Mesendoderm (in vitro differentiated cells): ENCODE data around the gene DNAJC15.

Experiments used
- DNase-seq: peaks from one replicate; pipeline ENCODE4 v3.0.0; 2013
- H2AK5ac ChIP-seq: 2 replicates; pipeline ENCODE4 v1.6.1; 2013; ENCODE audit warnings: low read length, inconsistent platforms
- H2BK120ac ChIP-seq: 2 replicates; pipeline ENCODE4 v1.6.1; 2013; ENCODE audit warnings: low read depth, mild to moderate bottlenecking, low read length, moderate library complexity, mixed read lengths
- H2BK15ac ChIP-seq: replicated peaks from 2 replicates; pipeline ENCODE4 v1.6.1; 2013; ENCODE audit warnings: low read depth, mild to moderate bottlenecking, moderate library complexity
- H2BK5ac ChIP-seq: 2 replicates; pipeline ENCODE4 v1.6.1; 2013; ENCODE audit warnings: low read length, inconsistent platforms
- H3K18ac ChIP-seq: 2 replicates; pipeline ENCODE4 v1.6.1; 2013; ENCODE audit warnings: mild to moderate bottlenecking, low read length, mixed read lengths
- H3K23ac ChIP-seq: one replicate; pipeline ENCODE4 v1.6.1; 2013; ENCODE audit warnings: low read length
- H3K27ac ChIP-seq: 2 replicates; pipeline ENCODE4 v1.5.1; 2013; ENCODE audit warnings: low read depth, mild to moderate bottlenecking, inconsistent platforms, low read length, moderate library complexity
- H3K27me3 ChIP-seq: 2 replicates; pipeline ENCODE4 v1.6.1; 2013; ENCODE audit warnings: low read length, control low read depth, mild to moderate bottlenecking, inconsistent platforms; ENCODE audit not compliant: insufficient read depth, poor library complexity
- H3K36me3 ChIP-seq: 2 replicates; pipeline ENCODE4 v1.6.1; 2013; ENCODE audit warnings: low read length, inconsistent platforms; ENCODE audit not compliant: control insufficient read depth, insufficient read depth
- H3K4ac ChIP-seq: one replicate; pipeline ENCODE4 v1.6.1; 2013; ENCODE audit warnings: low read depth, mild to moderate bottlenecking, low read length, moderate library complexity
- H3K4me1 ChIP-seq: 2 replicates; pipeline ENCODE4 v1.6.1; 2013; ENCODE audit warnings: low read depth, low read length, inconsistent platforms; ENCODE audit not compliant: control insufficient read depth
- H3K4me2 ChIP-seq: 2 replicates; pipeline ENCODE4 v1.6.1; 2013; ENCODE audit warnings: low read length
- H3K4me3 ChIP-seq: 2 replicates; pipeline ENCODE4 v1.5.1; 2013; ENCODE audit warnings: mild to moderate bottlenecking, low read length
- H3K56ac ChIP-seq: one replicate; pipeline ENCODE4 v1.6.1; 2013; ENCODE audit warnings: low read length
- H3K79me1 ChIP-seq: 2 replicates; pipeline ENCODE4 v1.6.1; 2013; ENCODE audit warnings: low read length, inconsistent platforms
- H3K79me2 ChIP-seq: 2 replicates; pipeline ENCODE4 v1.6.1; 2013; ENCODE audit warnings: mild to moderate bottlenecking, low read length; ENCODE audit not compliant: control insufficient read depth, insufficient read depth
- H3K9ac ChIP-seq: 2 replicates; pipeline ENCODE4 v1.6.1; 2013; ENCODE audit warnings: low read length, inconsistent platforms
- H4K5ac ChIP-seq: one replicate; pipeline ENCODE4 v1.6.1; 2013; ENCODE audit warnings: low read length
- H4K8ac ChIP-seq: one replicate; pipeline ENCODE4 v1.6.1; 2013; ENCODE audit warnings: low read depth, mild to moderate bottlenecking, control low read depth, low read length, moderate library complexity
- WGBS: extraction: QIAGEN DNeasy Blood & Tissue Kit; methylation state at CpG from one replicate; pipeline ENCODE4 v1.1.7; 2013; ENCODE audit warnings: low lambda C conversion rate, missing lambda C conversion rate; ENCODE audit not compliant: insufficient coverage; ENCODE audit errors: extremely low coverage; 5-methylcytosine and 5-hydroxymethylcytosine counted together

DNAJC15 gene

DNA sequence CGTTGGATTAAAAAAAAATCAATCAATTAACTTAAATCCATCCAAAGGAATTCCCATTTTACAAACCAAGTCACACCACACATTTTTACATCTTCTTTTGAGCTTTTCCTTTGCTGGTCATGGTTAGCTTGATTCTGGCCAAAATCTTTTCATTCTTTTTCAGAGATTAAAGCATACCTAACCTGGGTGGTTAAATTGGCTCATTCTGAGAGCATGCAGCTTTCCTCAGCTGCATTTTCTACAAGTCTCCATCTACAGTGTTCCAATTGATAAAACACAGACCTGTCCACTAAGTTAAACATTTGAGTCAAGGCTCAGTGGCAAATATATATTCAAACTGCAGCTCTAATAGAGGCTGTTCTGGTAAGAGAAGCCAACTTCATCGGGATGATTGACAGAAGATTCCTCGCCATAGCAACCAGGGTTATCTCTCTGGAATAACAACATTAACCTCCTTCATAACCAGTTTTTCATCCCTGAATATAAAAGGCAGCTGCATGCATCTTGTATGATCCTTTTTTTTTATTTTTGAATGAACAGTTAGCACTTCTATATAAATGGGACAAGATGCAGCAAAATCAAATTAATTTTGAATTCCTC is 106.2 kb downstream of the DNAJC15 start:
- WGBS = no CpG with 5 or more reads among the region's 3 CpGs
- no peak overlapping the region for H3K4me3 ChIP-seq

DNA sequence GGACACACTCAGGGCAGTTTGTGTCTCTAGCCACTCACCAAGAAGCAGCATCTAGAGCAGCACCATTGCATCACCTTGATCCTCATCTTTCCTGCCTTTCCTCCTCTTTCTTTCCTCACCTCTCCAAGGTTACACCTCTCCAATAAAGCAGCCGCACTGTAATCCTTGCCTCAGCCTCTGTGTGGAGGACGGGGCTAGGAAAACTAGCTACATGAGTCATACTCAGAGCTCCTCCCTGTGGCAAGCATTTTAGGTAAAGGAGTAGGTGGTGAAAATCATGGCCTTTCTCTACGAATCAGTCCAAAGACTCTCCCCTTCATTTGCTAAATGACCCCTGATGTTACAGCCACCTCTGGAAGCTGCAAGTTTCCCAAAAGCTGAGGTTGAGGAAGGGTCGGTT is 108.9 kb downstream of the DNAJC15 start:
- Histone ChIP-seq H3K36me3 (no peaks in the 10 kb centered on the region), H3K27ac (no peak overlapping the region), H3K9ac (no peak overlapping the region), H3K4me3 (no peak overlapping the region), H2BK120ac (no peak overlapping the region), H3K27me3 (no peaks in the 10 kb centered on the region), H3K4me2 (no peak overlapping the region), H3K4ac (no peak overlapping the region), H3K79me1 (no peaks in the 10 kb centered on the region), H3K56ac (peak overlapping the region; percentile 73), H3K23ac (no peak overlapping the region), H4K5ac (no peak overlapping the region), H3K4me1 (peaks cover 13% of the 10 kb centered on the region), H2BK15ac (no peak overlapping the region), H2AK5ac (peak overlapping the region; percentile 96), H4K8ac (no peak overlapping the region), H3K18ac (no peak overlapping the region), H2BK5ac (peak overlapping the region; percentile 76), H3K79me2 (no peaks in the 10 kb centered on the region)
- no CpG with 5 or more reads among the region's 4 CpGs for WGBS
- DNase-seq = peak; percentile 94

More for the DNA sequence above, 106.2 kb downstream of the DNAJC15 start:
- Histone ChIP-seq H3K27ac (no peak overlapping the region), H3K79me2 (no peaks in the 10 kb centered on the region), H3K9ac (no peak overlapping the region), H2BK15ac (no peak overlapping the region), H3K56ac (peak overlapping the region; percentile 34), H2BK5ac (peak overlapping the region; percentile 36), H3K27me3 (no peaks in the 10 kb centered on the region), H3K18ac (no peak overlapping the region), H4K5ac (peak overlapping the region; percentile 89), H4K8ac (no peak overlapping the region), H3K4me1 (peaks cover 18% of the 10 kb centered on the region), H3K4ac (no peak overlapping the region), H3K4me2 (no peak overlapping the region), H3K36me3 (no peaks in the 10 kb centered on the region), H2AK5ac (no peak overlapping the region), H3K23ac (no peak overlapping the region), H3K79me1 (no peaks in the 10 kb centered on the region), H2BK120ac (no peak overlapping the region)
- no peak for DNase-seq

DNA sequence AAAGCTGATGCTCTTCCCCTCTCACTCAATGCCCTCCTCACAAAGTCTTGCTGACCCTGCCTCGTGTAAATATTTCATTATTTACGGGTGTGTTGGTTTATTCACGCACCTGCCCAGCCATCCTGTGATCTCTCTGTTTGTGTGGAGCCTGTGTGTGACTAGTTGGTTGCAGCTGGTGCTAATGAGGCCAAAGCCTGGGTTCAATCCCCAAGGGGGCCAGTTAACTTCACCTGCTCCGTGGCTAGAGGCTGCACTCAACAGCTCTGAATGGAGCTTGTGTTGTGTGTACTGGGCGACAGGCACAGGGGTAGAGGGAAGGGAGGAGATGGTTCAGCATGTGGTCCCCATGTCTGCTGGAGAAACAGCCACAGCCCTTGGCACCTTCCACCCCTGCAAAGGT is 109.5 kb downstream of the DNAJC15 start:
- Histone ChIP-seq H3K4ac (no peak overlapping the region), H3K4me2 (no peak overlapping the region), H2BK120ac (peak overlapping the region; percentile 18), H3K27me3 (no peaks in the 10 kb centered on the region), H3K4me1 (peaks cover 11% of the 10 kb centered on the region), H2AK5ac (peak overlapping the region; percentile 24), H3K79me2 (no peaks in the 10 kb centered on the region), H3K9ac (no peak overlapping the region), H3K23ac (no peak overlapping the region), H3K36me3 (no peaks in the 10 kb centered on the region), H2BK5ac (no peak overlapping the region), H4K8ac (no peak overlapping the region), H3K18ac (no peak overlapping the region), H2BK15ac (no peak overlapping the region), H3K4me3 (no peak overlapping the region), H3K27ac (no peak overlapping the region), H3K56ac (peak overlapping the region; percentile 35), H3K79me1 (no peaks in the 10 kb centered on the region), H4K5ac (no peak overlapping the region)
- DNase-seq = no peak
- no CpG with 5 or more reads among the region's 5 CpGs for WGBS

DNA sequence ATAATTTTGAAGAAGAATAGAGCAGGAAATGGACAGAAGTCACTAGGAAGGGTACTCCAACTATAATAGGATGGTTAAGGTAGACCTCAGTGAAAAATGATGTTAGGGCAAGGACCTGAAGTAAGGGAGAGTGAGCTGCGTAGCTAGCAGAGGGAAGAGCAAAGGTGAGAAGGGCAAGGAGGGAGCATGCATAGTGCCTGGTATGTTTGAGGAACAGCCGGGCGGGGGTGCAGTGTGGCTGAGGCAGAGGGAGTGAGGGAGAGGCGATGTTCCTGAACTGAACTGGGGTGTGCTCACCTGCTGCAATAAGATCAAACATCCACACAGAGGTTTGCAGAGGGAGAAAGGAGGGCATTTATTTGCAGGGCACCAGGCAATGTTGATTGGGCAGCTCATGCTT is 110.4 kb downstream of the DNAJC15 start:
- H3K79me1 ChIP-seq = no peaks in the 10 kb centered on the region
- H3K18ac ChIP-seq = no peak overlapping the region
- H3K36me3 ChIP-seq = no peaks in the 10 kb centered on the region
- H4K8ac ChIP-seq = no peak overlapping the region
- H2BK120ac ChIP-seq = no peak overlapping the region
- no peak for DNase-seq
- peaks cover 6% of the 10 kb centered on the region for H3K4me1 ChIP-seq
- no peaks in the 10 kb centered on the region for H3K79me2 ChIP-seq
- no peak overlapping the region for H3K4me2 ChIP-seq
- no peak overlapping the region for H4K5ac ChIP-seq
- no peak overlapping the region for H2AK5ac ChIP-seq
- H3K27me3 ChIP-seq = no peaks in the 10 kb centered on the region
- no peak overlapping the region for H3K4me3 ChIP-seq
- no peak overlapping the region for H3K23ac ChIP-seq
- no peak overlapping the region for H3K56ac ChIP-seq
- no peak overlapping the region for H3K27ac ChIP-seq
- no peak overlapping the region for H2BK15ac ChIP-seq
- no peak overlapping the region for H3K9ac ChIP-seq
- no peak overlapping the region for H3K4ac ChIP-seq
- WGBS = no CpG with 5 or more reads among the region's 4 CpGs
- no peak overlapping the region for H2BK5ac ChIP-seq

DNA sequence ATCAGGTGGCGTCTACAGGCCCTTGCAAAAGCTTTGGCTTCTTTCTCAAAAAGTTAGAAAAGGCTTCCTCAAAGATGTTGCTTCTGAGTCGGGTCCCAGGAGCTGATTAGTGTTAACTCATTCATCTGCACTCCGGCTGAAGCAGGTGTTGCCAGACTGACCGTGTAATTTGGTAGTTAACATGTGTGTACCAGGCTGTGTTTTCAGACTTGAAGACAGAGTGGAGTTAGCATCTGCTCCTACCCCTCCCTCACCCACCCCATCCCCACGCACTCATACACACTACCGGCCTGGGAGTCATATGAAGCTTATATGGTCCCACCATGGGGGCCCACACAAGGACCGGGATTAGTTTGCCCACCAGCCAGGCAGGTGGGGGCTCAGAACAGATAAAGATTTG is 111.5 kb downstream of the DNAJC15 start:
- no peak overlapping the region for H3K9ac ChIP-seq
- no peaks in the 10 kb centered on the region for H3K79me1 ChIP-seq
- H3K4ac ChIP-seq = no peak overlapping the region
- H3K56ac ChIP-seq = peak overlapping the region; percentile 17
- no CpG with 5 or more reads among the region's 7 CpGs for WGBS
- no peak overlapping the region for H2BK5ac ChIP-seq
- H3K27ac ChIP-seq = no peak overlapping the region
- H3K36me3 ChIP-seq = no peaks in the 10 kb centered on the region
- no peak for DNase-seq
- no peak overlapping the region for H4K5ac ChIP-seq
- no peak overlapping the region for H3K4me2 ChIP-seq
- no peak overlapping the region for H2BK15ac ChIP-seq
- no peak overlapping the region for H2BK120ac ChIP-seq
- no peaks in the 10 kb centered on the region for H3K79me2 ChIP-seq
- H2AK5ac ChIP-seq = no peak overlapping the region
- H3K4me3 ChIP-seq = no peak overlapping the region
- H3K23ac ChIP-seq = no peak overlapping the region
- H3K18ac ChIP-seq = peak overlapping the region; percentile 25
- peaks cover 6% of the 10 kb centered on the region for H3K4me1 ChIP-seq
- no peaks in the 10 kb centered on the region for H3K27me3 ChIP-seq
- no peak overlapping the region for H4K8ac ChIP-seq

DNA sequence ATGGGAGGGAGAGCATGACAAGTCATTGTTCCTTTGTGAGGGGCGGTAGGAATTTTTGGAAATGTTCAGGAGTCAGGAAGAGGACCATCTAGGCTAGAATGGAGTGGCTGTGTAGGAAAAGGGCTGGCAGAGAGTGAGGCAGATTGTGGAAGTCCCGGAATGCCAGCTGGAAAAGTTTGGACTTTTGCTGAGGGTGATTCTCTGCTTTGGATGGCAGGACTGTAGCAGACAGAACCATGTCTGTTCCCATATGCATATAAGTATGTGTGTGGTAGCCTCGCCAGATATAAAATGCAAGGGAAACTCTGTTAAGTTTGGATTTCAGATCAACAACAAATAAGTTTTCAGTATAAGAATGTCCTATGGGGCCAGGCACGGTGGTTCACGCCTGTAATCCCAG is 112.1 kb downstream of the DNAJC15 start:
- Histone ChIP-seq H4K5ac (no peak overlapping the region), H3K18ac (no peak overlapping the region), H2BK120ac (no peak overlapping the region), H3K4me2 (no peak overlapping the region), H3K4me1 (peaks cover 6% of the 10 kb centered on the region), H3K27ac (no peak overlapping the region), H2BK5ac (no peak overlapping the region), H3K23ac (no peak overlapping the region), H2BK15ac (no peak overlapping the region), H4K8ac (no peak overlapping the region), H3K79me2 (no peaks in the 10 kb centered on the region), H3K9ac (no peak overlapping the region), H3K4me3 (no peak overlapping the region), H3K56ac (no peak overlapping the region), H3K27me3 (no peaks in the 10 kb centered on the region), H3K79me1 (no peaks in the 10 kb centered on the region), H2AK5ac (no peak overlapping the region), H3K36me3 (no peaks in the 10 kb centered on the region), H3K4ac (no peak overlapping the region)
- no CpG with 5 or more reads among the region's 5 CpGs for WGBS
- no peak for DNase-seq
